ENCODE measurements around the gene BMPR1B. TPM values are rescaled to one million over a fixed set of nuclear protein-coding genes. Genes with fewer than 3 reads are reported as not detected.

BMPR1B gene
- total RNA-seq, 1 experiment from 2014 or later, result 7.1 TPM

DNA sequence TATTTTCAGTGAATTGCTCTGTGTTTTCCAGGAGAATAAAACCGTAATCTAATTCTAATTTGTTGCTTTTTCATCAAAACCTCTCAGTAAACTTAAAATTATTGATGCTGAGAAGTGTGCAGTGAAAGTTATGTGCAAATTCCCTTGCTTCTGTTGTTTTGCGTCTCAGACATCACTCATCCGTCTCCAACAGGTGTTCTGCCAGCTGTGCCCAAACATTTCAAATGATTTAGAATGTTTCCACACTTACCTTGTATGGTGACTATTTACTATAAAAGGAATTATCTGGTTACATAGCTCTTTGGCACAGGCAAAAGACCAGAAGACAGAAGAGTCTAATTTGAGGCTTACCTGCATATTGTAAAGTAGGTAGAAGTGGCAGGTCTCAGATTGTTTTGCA lies 184.0 kb downstream of the BMPR1B start:
- peaks cover 22% of the 10 kb centered on the region for H3K4me1 ChIP-seq (ENCODE audit: insufficient read depth, low read length)
- ChIA-PET CTCF (no interaction called here), POLR2A (ENCODE audit: unreplicated experiment) (no interaction called here)
- H3K36me3 ChIP-seq (ENCODE audit: low read depth, low read length), result no peaks in the 10 kb centered on the region
- TF ChIP-seq EZH2 (IDR thresholded peaks at IDR 0.05; ENCODE audit: low read length, unreplicated experiment), result no peak
- TF ChIP-seq, protein P1, sequence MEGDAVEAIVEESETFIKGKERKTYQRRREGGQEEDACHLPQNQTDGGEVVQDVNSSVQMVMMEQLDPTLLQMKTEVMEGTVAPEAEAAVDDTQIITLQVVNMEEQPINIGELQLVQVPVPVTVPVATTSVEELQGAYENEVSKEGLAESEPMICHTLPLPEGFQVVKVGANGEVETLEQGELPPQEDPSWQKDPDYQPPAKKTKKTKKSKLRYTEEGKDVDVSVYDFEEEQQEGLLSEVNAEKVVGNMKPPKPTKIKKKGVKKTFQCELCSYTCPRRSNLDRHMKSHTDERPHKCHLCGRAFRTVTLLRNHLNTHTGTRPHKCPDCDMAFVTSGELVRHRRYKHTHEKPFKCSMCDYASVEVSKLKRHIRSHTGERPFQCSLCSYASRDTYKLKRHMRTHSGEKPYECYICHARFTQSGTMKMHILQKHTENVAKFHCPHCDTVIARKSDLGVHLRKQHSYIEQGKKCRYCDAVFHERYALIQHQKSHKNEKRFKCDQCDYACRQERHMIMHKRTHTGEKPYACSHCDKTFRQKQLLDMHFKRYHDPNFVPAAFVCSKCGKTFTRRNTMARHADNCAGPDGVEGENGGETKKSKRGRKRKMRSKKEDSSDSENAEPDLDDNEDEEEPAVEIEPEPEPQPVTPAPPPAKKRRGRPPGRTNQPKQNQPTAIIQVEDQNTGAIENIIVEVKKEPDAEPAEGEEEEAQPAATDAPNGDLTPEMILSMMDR (conservative IDR thresholded peaks at IDR 0.05; ENCODE audit: low read depth, low read length), result no peak
- no peak for TF ChIP-seq EZH2phosphoT487 (IDR thresholded peaks at IDR 0.05; ENCODE audit: borderline replicate concordance, low read length)
- no peak overlapping the region for H2AFZ ChIP-seq (ENCODE audit: low read length)
- no peak overlapping the region for H3K4me2 ChIP-seq (ENCODE audit: low read length)
- peaks cover 7% of the 10 kb centered on the region; the same call in 1 of the 2 replicates for H3K79me2 ChIP-seq (ENCODE audit: low read length)
- DNase-seq (no peak), ATAC-seq (no peak)
- no peaks in the 10 kb centered on the region for H3K27me3 ChIP-seq (ENCODE audit: low read length)
- BruUV-seq (replicated peaks), result no TSS peak
- no peaks in the 10 kb centered on the region for H4K20me1 ChIP-seq (ENCODE audit: low read length)
- H3K9ac ChIP-seq (ENCODE audit: low read length), result no peak overlapping the region
- intact Hi-C loops (cut with micrococcal nuclease), result no loop called here
- no peaks in the 10 kb centered on the region for H3K9me2 ChIP-seq (replicated peaks; ENCODE audit: low read length)
- H3K9me3 ChIP-seq (ENCODE audit: low read length), result no peaks in the 10 kb centered on the region
- H3K4me3 ChIP-seq (ENCODE audit: low read length), result no peak overlapping the region
- H3K27ac ChIP-seq (ENCODE audit: low read length), result no peak overlapping the region
- H3F3A ChIP-seq (ENCODE audit: low read length, unreplicated experiment), result no peaks in the 10 kb centered on the region

GRCh38 chr4:94944726-94945125 lies 187.0 kb downstream of the BMPR1B start:
- no peaks in the 10 kb centered on the region for H3K36me3 ChIP-seq (ENCODE audit: low read depth, low read length)
- intact Hi-C loops (cut with micrococcal nuclease), result no loop called here
- H3K9me2 ChIP-seq (replicated peaks; ENCODE audit: low read length), result no peaks in the 10 kb centered on the region
- no peaks in the 10 kb centered on the region for H3K9me3 ChIP-seq (ENCODE audit: low read length)
- ATAC-seq (no peak), DNase-seq (no peak)
- H3K27me3 ChIP-seq (ENCODE audit: low read length), result no peaks in the 10 kb centered on the region
- POLR2A ChIA-PET (ENCODE audit: unreplicated experiment), result interaction anchor here (0.6 kb wide), 1 partner anchor 139 kb away, joined by 3 read pairs; no protein-coding TSS in a partner anchor
- H3K27ac ChIP-seq (ENCODE audit: low read length), result no peak overlapping the region
- TF ChIP-seq EZH2phosphoT487 (IDR thresholded peaks at IDR 0.05; ENCODE audit: borderline replicate concordance, low read length) (no peak), EZH2 (IDR thresholded peaks at IDR 0.05; ENCODE audit: low read length, unreplicated experiment) (no peak)
- TF ChIP-seq, protein P1 (conservative IDR thresholded peaks at IDR 0.05; ENCODE audit: low read depth, low read length), result no peak
- no peak overlapping the region for H2AFZ ChIP-seq (ENCODE audit: low read length)
- no TSS peak for BruUV-seq (replicated peaks)
- peaks cover 10% of the 10 kb centered on the region for H3K4me1 ChIP-seq (ENCODE audit: insufficient read depth, low read length)
- H3K4me3 ChIP-seq (ENCODE audit: low read length), result no peak overlapping the region
- no peak overlapping the region for H3K9ac ChIP-seq (ENCODE audit: low read length)
- CTCF ChIA-PET, result no interaction called here
- no peak overlapping the region for H3K4me2 ChIP-seq (ENCODE audit: low read length)
- no peaks in the 10 kb centered on the region for H3F3A ChIP-seq (ENCODE audit: low read length, unreplicated experiment)
- no peaks in the 10 kb centered on the region for H4K20me1 ChIP-seq (ENCODE audit: low read length)
- H3K79me2 ChIP-seq (ENCODE audit: low read length), result 0 out of 2 replicates have a peak, but pooled peaks cover 4% of the 10 kb centered on the region

GRCh38 chr4:94947681-94948108 lies 189.9 kb downstream of the BMPR1B start:
- BruUV-seq (replicated peaks), result no TSS peak
- no peak overlapping the region for H3K4me3 ChIP-seq (ENCODE audit: low read length)
- ATAC-seq, result peak; percentile 37; the same call in 1 of the 2 replicates
- H2AFZ ChIP-seq (ENCODE audit: low read length), result no peak overlapping the region
- H4K20me1 ChIP-seq (ENCODE audit: low read length), result no peaks in the 10 kb centered on the region
- H3K27me3 ChIP-seq (ENCODE audit: low read length), result no peaks in the 10 kb centered on the region
- TF ChIP-seq, protein P1 (conservative IDR thresholded peaks at IDR 0.05; ENCODE audit: low read depth, low read length), result no peak
- TF ChIP-seq EZH2 (IDR thresholded peaks at IDR 0.05; ENCODE audit: low read length, unreplicated experiment), result no peak
- no peak for TF ChIP-seq EZH2phosphoT487 (IDR thresholded peaks at IDR 0.05; ENCODE audit: borderline replicate concordance, low read length)
- DNase-seq, result peak; percentile 10
- no peaks in the 10 kb centered on the region for H3K9me2 ChIP-seq (replicated peaks; ENCODE audit: low read length)
- intact Hi-C loops (cut with micrococcal nuclease), result no loop called here
- H3K27ac ChIP-seq (ENCODE audit: low read length), result no peak overlapping the region
- no peaks in the 10 kb centered on the region for H3K4me1 ChIP-seq (ENCODE audit: insufficient read depth, low read length)
- H3K79me2 ChIP-seq (ENCODE audit: low read length), result no peaks in the 10 kb centered on the region
- ChIA-PET CTCF (no interaction called here), POLR2A (ENCODE audit: unreplicated experiment) (interaction anchor here (0.6 kb wide), 1 partner anchor 195 kb away, joined by 5 read pairs; no protein-coding TSS in a partner anchor)
- no peaks in the 10 kb centered on the region for H3K36me3 ChIP-seq (ENCODE audit: low read depth, low read length)
- H3K9me3 ChIP-seq (ENCODE audit: low read length), result no peaks in the 10 kb centered on the region
- H3K9ac ChIP-seq (ENCODE audit: low read length), result no peak overlapping the region
- no peaks in the 10 kb centered on the region for H3F3A ChIP-seq (ENCODE audit: low read length, unreplicated experiment)
- H3K4me2 ChIP-seq (ENCODE audit: low read length), result no peak overlapping the region

All from PC-3 (cell line).